ENCODE data around the gene NOS1. TPM values are rescaled to one million over a fixed set of nuclear protein-coding genes. Genes with fewer than 3 reads are reported as not detected.

The NOS1 gene
- polyA plus RNA-seq, 4 donors = 0.14 to 1.1 (median 0.69) TPM

Other genes with a start within 250 kb of the NOS1 start
- 10 to 100 TPM; 47.8 to 65.2 (median 60.9) TPM for gene FBXO21, start 171.2 kb downstream of the NOS1 start, polyA plus RNA-seq (ENCODE audit: insufficient read length in 4 of 4)

Measured in left renal pelvis (tissue), 4 donors.